Skin epidermis (tissue), 12 donors: Measurements from ENCODE around the gene ATP2B2.
"Not testable (repeated sequence)": the region's sequence is repeated elsewhere in the genome, so short reads cannot be mapped to it uniquely, and the experiment has no call there.

ENCODE experiments used
- H3K27ac ChIP-seq, 21 experiments: fragments of 200-600 bp; sonication (generic) in 11 of 21; one replicate each; pipeline ENCODE4 v1.5.0; 2020; ENCODE audit warnings: mild to moderate bottlenecking in 3 of 21, inconsistent platforms in 2 of 21, moderate library complexity in 2 of 21
- H3K4me3 ChIP-seq, 7 experiments: fragments of 200-600 bp; sonication (generic) in 2 of 7; one replicate each; pipeline ENCODE4 v1.5.0; 2020; ENCODE audit warnings: inconsistent platforms in 2 of 7, mild to moderate bottlenecking in 2 of 7, moderate library complexity in 1 of 7

The ATP2B2 gene

DNA sequence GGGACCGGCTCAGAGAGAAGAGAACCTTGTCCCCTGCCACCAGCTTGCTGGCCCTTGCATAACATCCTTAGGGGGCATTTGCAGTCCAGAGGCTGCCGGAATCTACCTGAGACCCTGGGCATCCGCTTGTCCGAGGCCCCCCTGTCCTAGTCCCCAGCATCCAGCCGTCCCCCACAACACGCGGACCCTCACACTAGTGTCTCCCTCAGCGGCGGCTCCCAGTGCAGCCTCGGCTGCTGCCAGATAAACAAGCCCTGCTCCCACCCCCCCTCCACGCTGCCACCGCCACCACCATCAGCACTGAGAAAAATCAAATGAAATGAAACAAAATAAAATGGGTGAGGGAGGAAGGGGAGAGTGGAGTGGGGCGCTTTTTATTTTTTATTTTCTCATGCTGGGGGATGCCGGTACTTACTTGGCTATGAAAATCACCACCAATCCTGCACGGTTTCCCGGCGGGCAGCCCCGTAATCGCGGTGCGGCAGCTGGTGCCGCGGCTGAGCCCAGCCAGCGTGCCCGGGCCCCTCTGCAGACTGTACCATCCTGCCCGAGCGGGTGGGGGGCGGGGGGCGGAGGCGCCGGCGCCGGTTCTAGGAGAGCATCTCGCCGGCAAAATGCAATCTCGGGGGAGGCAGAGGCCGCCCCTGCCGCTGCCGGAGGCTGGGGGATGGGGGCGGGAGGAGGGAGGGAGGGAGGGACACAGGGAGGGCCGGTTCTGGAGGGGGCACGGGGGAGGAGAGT, at the start of gene ATP2B2:
Gene ATP2B2, minus strand, starts transcription at position 537 of the 741 bp plus-strand sequence. CDS start 56,043 bp downstream, outside the sequence.
- Histone ChIP-seq H3K27ac (no peak within 1 kb of the TSS), H3K4me3 (peak within 1 kb of the TSS in 3 of 7 experiments; percentile 10 to 31 (median 14))

DNA sequence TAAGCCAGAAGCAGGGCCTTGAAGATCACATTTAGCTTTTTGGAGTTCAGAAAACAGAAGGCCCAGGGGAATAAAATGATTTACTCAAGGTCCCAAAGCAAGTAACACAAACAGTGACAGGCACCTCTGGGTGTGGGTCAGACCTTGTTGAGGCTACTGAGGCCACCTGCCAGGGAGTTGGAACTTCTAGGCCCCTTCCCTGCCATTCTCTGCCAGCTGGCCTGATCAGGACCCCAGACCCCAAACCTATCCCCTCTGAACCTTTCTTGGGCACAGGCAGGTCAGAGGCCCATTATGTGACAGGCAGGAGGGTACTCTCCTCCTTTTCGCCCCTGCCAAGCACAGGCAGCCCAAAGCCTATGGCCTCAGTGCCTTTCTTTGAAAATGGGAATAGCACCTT, 49.4 kb upstream of the ATP2B2 start:
- H3K27ac ChIP-seq, result no peak overlapping the region
- H3K4me3 ChIP-seq, result no peak overlapping the region

DNA sequence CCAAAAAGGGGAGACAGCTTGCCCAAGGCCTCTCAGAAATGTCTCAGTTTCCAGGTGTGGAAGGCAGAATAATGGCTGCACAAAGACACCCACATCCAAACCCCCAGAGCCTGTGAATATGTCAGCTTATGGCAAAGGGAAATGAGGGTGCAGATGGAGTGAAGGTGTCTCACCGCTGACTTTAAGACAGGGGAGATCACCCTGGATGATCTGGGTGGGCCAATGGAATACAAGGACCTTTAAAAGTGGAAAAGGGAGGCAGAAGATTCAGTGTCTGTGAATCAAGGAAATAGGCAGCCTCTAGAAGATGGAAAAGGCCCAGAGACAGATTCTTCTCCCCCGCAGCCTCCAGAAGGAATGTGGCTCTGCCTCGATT, 48.8 kb upstream of the ATP2B2 start:
- Histone ChIP-seq H3K4me3 (no peak overlapping the region), H3K27ac (no peak overlapping the region)

DNA sequence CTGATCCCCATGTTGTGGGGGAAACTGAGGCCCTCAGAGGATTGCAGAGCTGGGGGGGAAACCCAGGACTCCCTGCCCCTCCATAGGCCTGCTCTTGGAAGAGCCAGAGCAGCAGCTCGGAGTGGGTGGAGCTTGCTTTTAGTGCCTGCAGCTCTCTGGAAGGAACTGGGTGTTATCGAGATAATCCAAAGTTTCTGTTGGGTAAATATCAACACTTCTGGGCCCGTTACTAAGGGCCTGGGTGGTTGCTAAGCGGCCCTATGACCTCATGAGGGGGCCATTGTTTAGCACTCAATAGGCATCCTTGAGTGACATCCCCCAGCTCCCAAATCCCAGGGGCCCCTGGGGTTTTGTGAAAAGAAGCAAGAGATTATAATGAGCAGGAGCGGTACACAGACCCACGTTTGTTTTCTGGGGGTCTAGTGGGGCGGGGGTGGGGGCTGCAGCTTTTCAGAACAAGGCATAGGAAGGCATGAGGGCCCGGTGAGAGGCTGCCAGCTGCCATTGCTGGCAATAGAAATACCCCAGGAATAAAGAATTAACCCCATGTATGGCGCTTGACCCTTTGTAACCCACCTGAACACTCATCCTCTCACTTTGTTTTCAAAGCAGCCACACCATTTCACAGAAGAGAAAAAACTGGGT, 48.3 kb upstream of the ATP2B2 start:
- Histone ChIP-seq H3K4me3 (no peak overlapping the region), H3K27ac (peak overlapping the region in 1 of 21 experiments; percentile 39)

DNA sequence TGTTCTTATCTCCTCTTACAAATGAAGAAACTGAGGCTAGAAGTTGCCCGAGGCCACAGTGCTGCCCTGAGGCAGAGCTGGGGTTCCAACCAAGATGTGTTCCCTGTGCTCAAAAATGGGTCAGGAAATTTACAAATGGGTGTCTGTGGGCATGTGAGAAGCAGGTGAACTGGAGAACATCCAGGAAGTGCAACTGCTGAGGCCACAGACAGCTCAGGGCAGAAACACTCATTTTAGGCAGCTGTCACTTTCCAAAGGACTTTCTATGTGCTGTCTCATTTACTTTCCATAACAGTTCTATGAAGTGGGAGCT, 47.2 kb upstream of the ATP2B2 start:
- Histone ChIP-seq H3K27ac (peak overlapping the region in 6 of 21 experiments; percentile 10 to 67 (median 36)), H3K4me3 (no peak overlapping the region)

DNA sequence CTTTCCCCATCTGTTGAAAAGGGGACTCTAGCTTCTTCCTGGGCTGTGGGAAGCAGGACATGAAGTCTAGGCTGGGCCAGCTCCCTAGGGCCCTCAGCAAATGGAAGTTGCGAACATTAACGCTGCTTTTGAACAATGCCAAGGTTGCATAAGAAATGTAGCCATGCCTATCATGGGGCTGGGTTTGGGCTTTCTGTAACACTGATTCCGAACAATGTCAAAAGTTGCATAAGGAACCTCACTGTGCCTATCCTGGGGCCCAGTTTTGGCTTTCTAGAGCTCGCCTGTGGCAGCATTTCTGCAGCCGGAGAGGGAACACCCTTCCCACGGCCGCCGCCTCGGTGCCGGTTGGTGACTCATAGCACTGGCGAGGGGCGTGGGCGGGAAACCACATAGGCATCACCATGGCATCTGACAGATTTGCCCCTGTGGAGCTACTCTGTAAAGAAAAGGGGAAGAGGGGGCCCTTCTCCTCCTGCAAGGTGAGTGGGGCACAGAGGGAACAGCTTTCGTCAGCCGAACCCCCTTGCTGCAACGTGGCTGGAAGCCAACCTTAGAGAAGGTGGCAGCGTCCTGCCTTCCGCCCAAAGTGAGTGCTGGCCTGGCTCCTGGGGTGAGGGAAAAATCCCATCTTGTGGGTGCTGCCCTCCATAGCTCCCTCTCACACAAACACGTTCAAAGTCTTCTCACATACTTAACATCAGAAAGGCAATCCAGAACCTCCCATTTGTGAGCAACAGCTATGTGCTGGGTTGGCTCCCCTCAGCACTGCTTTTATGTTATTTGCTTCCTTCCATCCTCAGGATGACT, 46.6 kb upstream of the ATP2B2 start:
- H3K27ac ChIP-seq, result peak overlapping the region in 4 of 21 experiments; percentile 10 to 67 (median 42)
- no peak overlapping the region for H3K4me3 ChIP-seq

DNA sequence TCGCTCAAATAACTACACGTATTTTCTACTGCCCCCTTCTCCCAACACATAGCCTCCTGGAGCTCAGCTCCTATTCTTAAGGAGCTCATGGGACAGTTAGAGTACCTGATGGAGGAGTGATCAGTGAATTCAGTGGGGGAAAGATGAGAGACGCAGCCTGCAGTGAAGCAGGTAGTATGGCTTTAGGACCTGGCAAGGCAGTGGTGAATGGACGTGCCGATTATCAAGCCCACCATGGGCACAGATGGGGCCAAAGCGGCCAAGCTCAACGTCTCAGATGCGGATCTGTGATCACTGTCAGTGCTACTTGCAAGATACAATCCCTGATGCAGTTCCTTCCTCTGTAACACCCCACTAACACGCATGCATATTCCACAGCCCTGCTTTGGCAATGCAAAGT, 45.8 kb upstream of the ATP2B2 start:
- Histone ChIP-seq H3K27ac (peak overlapping the region in 2 of 21 experiments; percentile 52 to 67), H3K4me3 (no peak overlapping the region)

DNA sequence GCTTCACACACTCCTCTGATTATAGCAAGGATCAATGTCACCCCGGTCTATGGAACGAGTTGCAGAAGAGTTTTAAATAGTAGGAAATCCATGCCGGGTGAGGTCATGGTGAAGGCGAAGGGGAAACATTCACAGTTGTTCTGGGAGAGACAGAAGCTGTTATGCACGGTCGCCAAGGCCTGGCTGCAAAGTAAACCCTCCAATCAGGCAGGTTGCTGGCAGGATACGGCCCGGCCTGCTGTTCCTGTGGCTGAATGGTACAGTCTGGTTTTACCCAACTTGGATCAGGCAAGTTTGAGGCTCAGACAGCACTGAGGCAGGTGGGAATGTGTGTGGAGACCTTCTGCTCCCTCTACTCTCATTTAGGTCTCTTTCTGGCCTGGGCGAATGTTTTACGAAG, 45.3 kb upstream of the ATP2B2 start:
- Histone ChIP-seq H3K4me3 (no peak overlapping the region), H3K27ac (peak overlapping the region in 1 of 21 experiments; percentile 7)

DNA sequence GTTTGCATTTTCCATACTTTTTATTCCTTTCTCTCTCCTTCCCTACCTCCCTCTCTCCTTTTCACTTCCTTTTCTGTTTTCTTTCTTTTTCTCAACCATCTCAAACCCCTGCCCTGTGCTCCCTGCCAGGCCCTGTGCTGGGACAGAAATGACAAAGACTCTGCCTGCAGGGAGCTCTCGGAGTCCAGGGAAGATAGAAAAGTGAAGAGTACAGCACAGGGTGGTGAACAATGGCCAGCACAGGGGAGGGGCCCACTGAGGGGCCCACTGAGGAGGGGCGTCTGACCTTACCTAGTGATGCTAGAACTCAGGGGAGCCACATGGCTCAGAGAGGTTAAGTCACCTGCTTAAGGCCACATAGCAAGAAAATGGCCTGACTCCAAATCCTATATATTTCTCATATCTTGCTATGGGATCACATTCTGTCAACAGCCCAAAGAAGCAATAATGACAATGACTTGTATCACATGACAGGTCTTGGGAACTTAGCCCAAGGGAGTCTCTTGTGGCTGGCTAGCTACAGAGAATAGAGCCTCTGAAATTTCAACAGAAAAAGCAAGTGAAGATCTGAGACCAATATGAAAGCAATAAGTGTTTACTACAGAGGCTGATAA, 44.3 kb upstream of the ATP2B2 start:
- Histone ChIP-seq H3K4me3 (no peak overlapping the region), H3K27ac (no peak overlapping the region)

DNA sequence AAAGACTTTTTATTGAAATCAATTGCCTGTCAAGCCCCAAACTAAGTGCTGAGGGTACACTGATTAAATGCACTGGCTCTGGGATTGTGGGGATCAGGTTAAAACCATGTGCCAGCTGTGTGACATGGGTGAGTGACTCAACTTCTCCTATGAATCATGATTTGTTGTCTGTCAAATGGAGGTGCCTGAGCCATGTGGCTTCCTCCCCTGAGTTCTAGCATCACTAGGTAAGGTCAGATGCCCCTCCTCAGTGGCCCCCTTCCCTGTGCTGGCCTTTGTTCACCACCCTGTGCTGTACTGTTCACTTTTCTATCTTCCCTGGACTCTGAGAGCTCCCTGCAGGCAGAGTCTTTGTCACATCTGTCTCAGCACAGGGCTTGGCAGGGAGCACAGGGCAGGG, 43.6 kb upstream of the ATP2B2 start:
- H3K4me3 ChIP-seq, result no peak overlapping the region
- no peak overlapping the region for H3K27ac ChIP-seq

DNA sequence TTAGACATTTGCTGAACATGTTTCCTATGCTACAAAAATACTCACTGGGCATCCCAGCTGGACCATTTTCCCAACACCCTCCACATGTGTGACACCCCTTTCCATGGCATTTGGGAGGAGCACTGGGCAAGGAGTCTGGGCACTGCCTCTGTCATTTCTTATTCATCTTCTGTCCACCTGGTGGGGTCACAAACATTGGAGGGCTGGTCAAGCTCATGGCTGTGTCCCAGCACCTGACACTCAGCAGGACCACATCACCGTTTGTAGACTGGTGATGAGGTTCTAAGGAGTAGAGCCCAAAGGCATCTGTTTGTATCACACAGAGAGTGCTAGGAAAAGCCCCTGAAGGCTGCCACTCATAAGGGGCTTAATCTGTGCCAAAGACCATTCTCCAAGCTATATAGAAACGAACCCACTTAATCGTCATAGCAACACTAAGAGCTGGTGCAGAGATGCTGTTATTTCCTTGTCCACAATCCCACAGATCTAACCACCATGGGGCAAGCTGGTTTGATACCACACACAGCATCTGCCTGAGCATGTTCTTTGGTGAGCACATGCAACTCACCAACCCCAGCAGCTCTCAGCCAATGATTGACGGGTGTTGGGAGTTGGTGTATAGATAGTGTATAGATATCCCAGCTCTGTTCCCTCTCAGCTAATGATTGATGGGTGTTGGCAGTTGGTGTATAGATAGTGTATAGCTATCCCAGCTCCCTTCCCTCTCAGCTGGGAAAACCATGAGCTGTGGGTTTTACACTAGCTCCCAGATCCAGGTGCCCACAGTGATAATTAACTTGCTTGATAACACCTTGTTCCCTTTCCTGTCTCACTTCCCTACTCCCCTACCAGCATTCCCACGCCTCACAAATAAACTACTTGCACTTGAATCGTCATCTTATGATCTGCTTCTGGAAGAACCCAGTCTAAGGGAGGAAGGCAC, 42.7 kb upstream of the ATP2B2 start:
- H3K27ac ChIP-seq, result no peak overlapping the region

DNA sequence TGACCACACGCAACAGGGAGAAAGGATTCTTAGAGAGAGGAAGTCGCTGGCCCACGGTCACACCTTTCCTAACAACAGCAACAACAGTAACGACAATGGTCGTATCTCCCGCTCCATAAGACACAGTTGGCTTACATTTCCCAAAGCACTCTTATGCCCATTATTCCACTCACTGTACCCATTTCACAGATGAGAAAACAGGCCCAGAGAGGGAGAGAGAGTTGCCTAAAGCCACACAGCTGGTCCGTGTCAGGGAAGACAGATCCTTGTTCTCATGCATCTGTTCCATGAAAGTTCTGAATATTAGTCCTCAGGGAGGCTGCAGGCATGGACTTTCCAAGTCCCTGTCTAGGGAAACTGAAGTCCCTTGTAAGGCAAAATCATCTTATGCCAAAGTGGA, 42.0 kb upstream of the ATP2B2 start:
- no peak overlapping the region for H3K27ac ChIP-seq
- H3K4me3 ChIP-seq, result no peak overlapping the region

More for the DNA sequence above, 42.7 kb upstream of the ATP2B2 start:
- H3K4me3 ChIP-seq, result no peak overlapping the region

DNA sequence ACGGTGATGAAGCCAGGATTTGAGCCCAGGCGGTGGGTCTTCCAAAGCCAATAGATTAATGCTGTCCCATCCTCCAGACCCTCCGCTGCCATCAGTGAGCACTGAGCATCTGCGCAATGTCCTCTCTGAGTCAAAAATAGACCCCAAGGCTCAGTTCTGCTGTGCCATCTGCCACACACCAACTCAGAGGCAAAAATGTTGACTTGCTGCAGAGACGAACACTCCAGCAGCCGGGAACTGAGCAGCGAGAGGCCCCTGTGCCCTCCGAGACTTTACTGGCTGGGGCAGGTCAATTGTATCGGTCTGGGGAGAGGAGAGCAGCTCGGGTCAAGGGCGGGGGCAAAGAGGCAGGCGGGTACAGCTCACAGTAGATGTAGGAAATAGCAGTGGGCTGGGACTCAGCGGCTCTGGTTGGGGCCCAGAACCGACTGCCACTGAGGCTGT, 41.5 kb upstream of the ATP2B2 start:
- Histone ChIP-seq H3K27ac (no peak overlapping the region), H3K4me3 (no peak overlapping the region)

DNA sequence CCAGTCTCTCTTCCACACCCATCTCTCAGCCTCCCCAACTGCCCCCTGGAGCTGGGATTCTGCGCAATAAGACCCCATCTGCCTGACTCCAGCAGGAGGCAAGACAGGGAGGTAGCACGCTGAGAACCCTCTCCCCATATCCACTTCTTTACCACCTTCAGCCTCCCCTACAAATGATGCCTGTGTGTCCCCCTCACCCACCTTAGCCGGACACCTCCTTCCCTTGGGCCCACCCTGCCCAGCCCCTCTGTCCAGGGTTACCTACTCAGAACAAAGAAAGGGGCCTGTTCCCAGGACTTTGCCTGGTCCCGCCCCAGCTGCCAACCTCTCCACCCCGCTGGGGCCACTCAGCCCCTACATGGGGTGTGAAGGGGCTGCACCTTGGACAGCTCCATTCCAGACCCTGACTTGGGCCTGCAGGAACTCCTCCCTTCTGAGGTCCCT, 40.8 kb upstream of the ATP2B2 start:
- Histone ChIP-seq H3K27ac (no peak overlapping the region), H3K4me3 (no peak overlapping the region)

DNA sequence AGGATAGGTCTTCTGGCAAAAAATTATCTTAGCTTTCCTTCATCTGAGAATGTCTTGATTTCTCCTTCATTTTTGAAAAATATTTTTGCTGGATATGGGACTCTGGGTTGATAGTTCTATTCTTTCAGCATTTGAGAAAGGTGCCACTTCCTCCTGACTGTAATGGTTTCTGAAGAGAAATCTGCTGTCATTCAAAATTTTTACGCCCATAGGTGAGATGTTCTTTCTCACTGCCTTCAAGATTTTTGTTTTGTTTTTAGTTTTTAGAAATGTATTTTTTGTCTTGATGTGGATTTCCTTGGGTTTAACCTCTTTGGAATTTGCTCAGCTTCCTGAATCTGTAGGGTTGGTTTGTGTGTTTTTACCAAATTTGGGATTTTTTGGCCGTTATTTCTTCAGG, 37.1 kb upstream of the ATP2B2 start:
- no peak overlapping the region for H3K27ac ChIP-seq
- H3K4me3 ChIP-seq, result no peak overlapping the region

DNA sequence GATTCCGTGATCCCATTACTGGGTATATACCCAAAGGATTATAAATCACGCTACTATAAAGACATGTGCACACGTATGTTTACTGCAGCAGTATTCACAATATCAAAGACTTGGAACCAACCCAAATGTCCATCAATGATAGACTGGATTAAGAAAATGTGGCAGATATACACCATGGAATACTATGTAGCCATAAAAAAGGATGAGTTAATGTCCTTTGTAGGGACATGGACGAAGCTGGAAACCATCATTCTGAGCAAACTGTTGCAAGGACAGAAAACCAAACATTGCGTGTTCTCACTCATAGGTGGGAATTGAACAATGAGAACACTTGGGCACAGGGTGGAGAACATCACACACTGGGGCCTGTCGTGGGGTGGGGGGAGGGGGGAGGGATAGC, 35.0 kb upstream of the ATP2B2 start:
- H3K27ac ChIP-seq, H3K4me3 ChIP-seq: not testable (repeated sequence)

DNA sequence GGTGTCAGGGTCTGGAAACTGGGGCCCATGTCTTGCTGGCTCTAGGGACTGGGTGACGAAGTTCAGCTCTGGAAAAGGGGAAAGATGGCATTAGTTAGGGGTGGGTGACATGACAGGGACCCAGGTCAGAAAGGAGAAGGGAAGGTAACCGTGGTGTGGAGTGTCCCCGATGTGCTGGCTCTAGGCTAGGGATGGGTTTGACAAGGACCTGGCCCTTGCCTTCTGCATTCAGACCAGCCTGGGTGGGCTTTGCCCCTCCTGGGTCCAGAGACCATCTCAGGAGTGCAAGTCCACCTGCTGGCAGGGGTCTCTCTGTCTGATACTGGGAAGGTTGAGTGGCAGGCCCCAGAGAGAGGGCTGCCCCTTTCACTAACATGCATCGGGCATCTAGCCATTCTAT, 28.7 kb upstream of the ATP2B2 start:
- Histone ChIP-seq H3K4me3 (no peak overlapping the region), H3K27ac (no peak overlapping the region)

DNA sequence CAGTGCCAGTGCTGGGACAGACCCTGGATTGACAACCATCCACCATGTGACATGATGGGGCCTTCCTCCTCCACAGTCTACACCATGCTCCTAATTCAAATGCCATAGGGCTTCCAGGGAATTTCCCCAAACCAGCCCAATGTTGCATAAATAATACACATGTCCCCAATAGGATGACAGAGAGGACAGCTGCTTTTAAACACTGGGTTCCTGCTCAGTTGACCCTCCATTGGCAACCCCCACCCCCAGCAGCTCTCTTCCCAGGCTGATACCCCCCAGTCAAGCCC, 28.3 kb upstream of the ATP2B2 start:
- no peak overlapping the region for H3K27ac ChIP-seq
- H3K4me3 ChIP-seq, result no peak overlapping the region

DNA sequence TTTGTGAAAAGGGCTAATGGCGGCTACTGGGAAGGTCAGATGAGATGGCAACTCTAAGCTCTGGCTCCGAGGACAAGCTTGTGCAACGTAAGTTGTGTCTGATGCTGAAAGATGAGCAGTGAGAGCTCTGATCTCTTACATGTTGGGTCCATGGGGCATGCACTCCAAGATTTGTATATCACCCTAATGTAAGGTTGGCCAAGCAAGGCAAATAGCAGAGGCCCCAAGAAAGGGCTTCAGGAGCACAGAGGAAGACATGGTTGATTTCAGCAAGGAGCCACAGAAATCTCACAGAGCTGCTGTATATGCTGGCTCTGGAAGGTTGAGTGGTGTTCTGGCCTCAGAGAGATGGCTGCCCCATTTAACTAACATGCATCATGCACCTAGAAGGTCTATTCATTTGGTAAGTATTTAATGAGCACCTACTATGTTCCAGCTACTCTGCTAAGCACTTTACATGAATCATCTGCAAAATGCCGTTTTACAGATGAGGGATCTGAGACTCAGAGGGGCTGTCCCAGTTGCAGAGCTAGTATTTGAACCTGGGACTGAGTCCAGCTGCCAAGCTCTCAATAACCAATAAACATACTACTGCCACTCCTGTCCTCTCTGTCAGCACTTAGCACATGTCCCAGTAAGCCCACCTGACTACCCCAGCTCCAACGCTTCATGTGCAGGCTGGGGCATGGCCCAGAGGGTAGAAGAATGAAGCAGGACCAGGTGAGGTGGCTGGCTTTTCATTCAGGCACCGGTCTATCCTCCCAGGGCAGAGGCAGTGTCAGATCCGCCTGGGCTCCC, 27.8 kb upstream of the ATP2B2 start:
- H3K27ac ChIP-seq, result no peak overlapping the region
- H3K4me3 ChIP-seq, result no peak overlapping the region
